Smooth muscle cell (in vitro differentiated cells): ENCODE results near the gene CD244. TPM values are rescaled to one million over a fixed set of nuclear protein-coding genes. Genes with fewer than 3 reads are reported as not detected.

Source experiments
- DNase-seq: peaks from one replicate; lab custom pipeline; 2025; ENCODE audit not compliant: unreplicated experiment; lab: John Stamatoyannopoulos, UW
- H2AFZ ChIP-seq: fragments of 200-600 bp; sonication (generic); 2 replicates; pipeline ENCODE4 v1.6.0; 2016; ENCODE audit warnings: antibody characterized with exemption, low read depth, mild to moderate bottlenecking
- H3F3A ChIP-seq: fragments of 200-600 bp; sonication (generic); 2 replicates; pipeline ENCODE4 v1.6.0; 2017; ENCODE audit warnings: antibody characterized with exemption, low read depth
- H3K27ac ChIP-seq: fragments of 200-600 bp; sonication (generic); 2 replicates; pipeline ENCODE4 v1.5.1; 2016; ENCODE audit warnings: low read depth, mild to moderate bottlenecking
- H3K27me3 ChIP-seq: fragments of 200-600 bp; sonication (generic); 2 replicates; pipeline ENCODE4 v1.6.1; 2016; ENCODE audit warnings: low read depth, mild to moderate bottlenecking
- H3K36me3 ChIP-seq: fragments of 200-600 bp; sonication (generic); 2 replicates; pipeline ENCODE4 v1.5.1; 2016; ENCODE audit warnings: low read depth
- H3K4me1 ChIP-seq: fragments of 200-600 bp; sonication (generic); 2 replicates; pipeline ENCODE4 v1.5.1; 2016; ENCODE audit warnings: low read depth
- H3K4me2 ChIP-seq: fragments of 200-600 bp; sonication (generic); 2 replicates; pipeline ENCODE4 v1.6.0; 2016; ENCODE audit warnings: mild to moderate bottlenecking
- H3K4me3 ChIP-seq: fragments of 200-600 bp; sonication (generic); 2 replicates; pipeline ENCODE4 v1.5.1; 2016; ENCODE audit warnings: mild to moderate bottlenecking
- H3K79me2 ChIP-seq: fragments of 200-600 bp; sonication (generic); 2 replicates; pipeline ENCODE4 v1.6.0; 2016; ENCODE audit warnings: low read depth, mild to moderate bottlenecking
- H3K9ac ChIP-seq: fragments of 200-600 bp; sonication (generic); 2 replicates; pipeline ENCODE4 v1.6.0; 2016; ENCODE audit warnings: low read depth
- H3K9me3 ChIP-seq: fragments of 200-600 bp; sonication (generic); replicated peaks from 2 replicates; pipeline ENCODE4 v1.5.1; 2016; ENCODE audit warnings: low read depth
- H4K20me1 ChIP-seq: fragments of 200-600 bp; sonication (generic); 2 replicates; pipeline ENCODE4 v1.6.0; 2016; ENCODE audit warnings: low read depth
- CTCF ChIP-seq: fragments of 200-600 bp; sonication (generic); IDR thresholded peaks from 2 replicates; pipeline ENCODE4 v1.5.1; 2017; ENCODE audit warnings: borderline replicate concordance, mild to moderate bottlenecking, antibody characterized with exemption; ENCODE audit not compliant: insufficient read depth, poor library complexity, severe bottlenecking
- WGBS: methylation state at CpG from one replicate; pipeline ENCODE4 v1.1.7; 2016; ENCODE audit warnings: low lambda C conversion rate; 5-methylcytosine and 5-hydroxymethylcytosine counted together
- polyA plus RNA-seq: library from polyadenylated mRNA; unstranded; fragments of >200 nt; fragmentation: Nextera tagmentation; extraction: Ambion mirVana; gene quantifications from 2 replicates; pipeline ENCODE4 v1.2.1, GENCODE V29; 2016
- total RNA-seq: library from RNA; depleted of rRNA; stranded (reverse); fragments of >200 nt; gene quantifications from 2 replicates; pipeline ENCODE4 v1.2.3, GENCODE V29; 2014

CD244 gene
- total and polyA plus RNA-seq, 2 experiments from 2014 or later, result 0.99 TPM; not detected in 1

GRCh38 chr1:160799641-160800040 is 63.0 kb downstream of the CD244 start:
- H3K36me3 ChIP-seq, result no peaks in the 10 kb centered on the region
- H2AFZ ChIP-seq, result no peak overlapping the region
- TF ChIP-seq CTCF, result no peak
- H3K27me3 ChIP-seq, result no peaks in the 10 kb centered on the region
- H3K27ac ChIP-seq, result no peak overlapping the region
- H3F3A ChIP-seq, result no peaks in the 10 kb centered on the region
- no peak overlapping the region for H3K4me2 ChIP-seq
- no peak for DNase-seq
- H3K79me2 ChIP-seq, result no peaks in the 10 kb centered on the region
- no peaks in the 10 kb centered on the region for H4K20me1 ChIP-seq
- 92% methylated on average over 5 of the region's 5 CpGs for WGBS
- H3K4me1 ChIP-seq, result no peaks in the 10 kb centered on the region
- H3K9ac ChIP-seq, result no peak overlapping the region
- no peak overlapping the region for H3K4me3 ChIP-seq
- no peaks in the 10 kb centered on the region for H3K9me3 ChIP-seq

DNA sequence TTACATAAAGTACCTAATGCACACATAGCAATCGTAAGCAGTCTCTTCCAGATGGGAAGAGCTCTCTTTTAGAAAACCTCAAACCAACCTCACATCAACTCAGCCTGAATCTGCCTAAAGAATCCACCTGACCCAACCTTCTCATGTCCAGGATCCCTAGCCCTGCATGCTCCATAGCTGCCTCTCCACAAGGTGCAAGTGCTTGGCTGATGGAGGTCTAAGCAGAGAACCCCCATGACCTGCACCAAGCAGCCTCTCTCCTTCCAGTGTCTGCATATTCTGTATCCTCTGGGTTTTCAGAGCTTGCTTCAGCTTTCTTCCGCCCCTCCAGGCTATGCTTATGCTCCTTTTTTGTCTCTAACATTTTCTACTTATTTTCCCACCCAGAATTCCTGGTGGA is 64.2 kb downstream of the CD244 start:
- TF ChIP-seq CTCF, result no peak
- Histone ChIP-seq H3K4me2 (no peak overlapping the region), H3K27ac (no peak overlapping the region), H3K4me3 (no peak overlapping the region), H3K4me1 (no peaks in the 10 kb centered on the region), H2AFZ (no peak overlapping the region), H3K79me2 (no peaks in the 10 kb centered on the region), H4K20me1 (no peaks in the 10 kb centered on the region), H3K27me3 (no peaks in the 10 kb centered on the region), H3K36me3 (no peaks in the 10 kb centered on the region), H3K9me3 (no peaks in the 10 kb centered on the region), H3K9ac (no peak overlapping the region), H3F3A (no peaks in the 10 kb centered on the region)
- WGBS, result 90% methylated on average over 2 of the region's 2 CpGs
- no peak for DNase-seq

GRCh38 chr1:160797861-160798273 is 64.8 kb downstream of the CD244 start:
- Histone ChIP-seq H2AFZ (no peak overlapping the region), H3F3A (no peaks in the 10 kb centered on the region), H4K20me1 (no peaks in the 10 kb centered on the region), H3K27ac (no peak overlapping the region), H3K4me3 (no peak overlapping the region), H3K36me3 (no peaks in the 10 kb centered on the region), H3K4me1 (no peaks in the 10 kb centered on the region), H3K9me3 (no peaks in the 10 kb centered on the region), H3K79me2 (no peaks in the 10 kb centered on the region), H3K9ac (no peak overlapping the region), H3K27me3 (no peaks in the 10 kb centered on the region), H3K4me2 (no peak overlapping the region)
- TF ChIP-seq CTCF, result no peak
- WGBS, result 58% methylated on average over 4 of the region's 4 CpGs
- no peak for DNase-seq

DNA sequence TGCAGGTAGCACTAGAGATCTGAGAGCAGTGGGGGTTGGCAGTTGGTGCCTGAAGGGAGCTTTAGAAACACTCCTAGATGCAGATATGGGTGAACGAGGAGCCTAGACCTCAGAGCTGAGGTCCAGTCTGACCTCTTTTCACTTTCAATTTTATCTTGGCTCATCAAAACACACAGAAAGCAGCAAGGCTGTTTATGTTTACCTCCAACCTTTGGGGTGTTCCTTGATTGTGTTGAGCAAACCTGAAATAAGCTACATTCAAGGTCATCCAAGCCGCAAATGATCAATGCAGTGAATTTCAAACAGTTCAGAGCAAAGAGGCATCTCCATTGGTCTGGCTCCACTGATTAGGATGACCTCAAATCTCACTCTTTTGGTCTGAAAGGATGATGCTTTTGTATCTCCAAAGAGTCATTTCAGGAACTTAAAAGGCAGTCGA is 65.4 kb downstream of the CD244 start:
- H3K27ac ChIP-seq, result no peak overlapping the region
- H3K9me3 ChIP-seq, result no peaks in the 10 kb centered on the region
- no peak overlapping the region for H3K4me2 ChIP-seq
- H3F3A ChIP-seq, result no peaks in the 10 kb centered on the region
- DNase-seq, result no peak
- TF ChIP-seq CTCF, result no peak
- no peak overlapping the region for H3K9ac ChIP-seq
- WGBS, result 92% methylated on average over 3 of the region's 3 CpGs
- H3K36me3 ChIP-seq, result no peaks in the 10 kb centered on the region
- no peaks in the 10 kb centered on the region for H3K27me3 ChIP-seq
- no peaks in the 10 kb centered on the region for H3K79me2 ChIP-seq
- no peak overlapping the region for H3K4me3 ChIP-seq
- H3K4me1 ChIP-seq, result no peaks in the 10 kb centered on the region
- H2AFZ ChIP-seq, result no peak overlapping the region
- no peaks in the 10 kb centered on the region for H4K20me1 ChIP-seq
